H1 (cell line): ENCODE data around the gene STX16. TPM values are rescaled to one million over a fixed set of nuclear protein-coding genes. Genes with fewer than 3 reads are reported as not detected.

Source experiments
- SP2 ChIP-seq: IDR thresholded peaks from 2 replicates; pipeline ENCODE4 v1.6.1; 2012; ENCODE audit warnings: mild to moderate bottlenecking, low read length, inconsistent platforms
- TAF1 ChIP-seq: IDR thresholded peaks from 2 replicates; pipeline ENCODE4 v1.6.1; 2011; ENCODE audit warnings: mild to moderate bottlenecking, low read depth, low read length
- polyA plus RNA-seq, 7 experiments: library from polyadenylated mRNA; depleted of rRNA in 3 of 7; stranded (reverse) in 5 of 7; unstranded in 2 of 7; fragments of >200 nt in 5 of 7; fragments of 200-250 nt in 2 of 7; gene quantifications; 1 replicate in 5 of 7; 2 replicates in 1 of 7; 4 replicates in 1 of 7; pipeline versions ENCODE4 v1.2.1 to v1.2.3, GENCODE V29; 2011 to 2013; ENCODE audit warnings: missing spikeins in 2 of 7, mixed read lengths in 2 of 7
- total RNA-seq: library from RNA; stranded (reverse); fragmentation: NEBNext Ultra II Directional; extraction: Animal tissue kit (Norgen Biotek cat#: 25700); gene quantifications from 2 replicates; pipeline ENCODE4 v1.2.1, GENCODE V29; 2021
- TF ChIP-seq, protein P1 (sequence below): fragments of 300-600 bp; sonication (generic); IDR thresholded peaks from 2 replicates; pipeline ENCODE4 v1.7.1; 2012; ENCODE audit warnings: low read length, moderate library complexity, mild to moderate bottlenecking, inconsistent platforms; ENCODE audit not compliant: insufficient replicate concordance
- TF ChIP-seq, protein P2 (sequence below): IDR thresholded peaks from 2 replicates; pipeline ENCODE4 v1.6.1; 2011; ENCODE audit warnings: low read depth, mild to moderate bottlenecking, low read length; ENCODE audit not compliant: insufficient read depth

Gene STX16
- total and polyA plus RNA-seq, 2 of the 8 experiments (the other 6 are each of a cell fraction or from before 2014, with no cell fraction given): 45.2 to 61.6 TPM

DNA sequence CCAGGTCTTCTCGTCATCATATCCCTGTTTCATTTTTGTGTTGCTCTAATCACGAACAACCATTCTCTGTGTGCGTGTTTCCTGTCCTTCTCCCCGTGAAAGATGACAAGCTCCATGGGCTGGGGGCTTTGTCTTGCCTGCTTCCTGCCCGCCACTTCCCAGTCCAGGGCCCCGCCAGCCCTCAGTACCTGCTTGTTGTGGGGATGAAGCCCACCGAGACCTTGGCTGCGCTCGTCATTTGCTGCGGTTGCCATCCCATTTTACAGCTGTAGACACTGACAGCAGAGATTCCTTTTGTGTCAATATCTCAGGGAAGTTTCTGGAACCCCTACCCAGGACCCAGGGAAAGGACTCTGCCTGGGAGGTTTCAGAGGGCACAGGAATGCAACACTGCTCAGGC is 40.3 kb upstream of the STX16 start (continued):
- TF ChIP-seq, protein P1, sequence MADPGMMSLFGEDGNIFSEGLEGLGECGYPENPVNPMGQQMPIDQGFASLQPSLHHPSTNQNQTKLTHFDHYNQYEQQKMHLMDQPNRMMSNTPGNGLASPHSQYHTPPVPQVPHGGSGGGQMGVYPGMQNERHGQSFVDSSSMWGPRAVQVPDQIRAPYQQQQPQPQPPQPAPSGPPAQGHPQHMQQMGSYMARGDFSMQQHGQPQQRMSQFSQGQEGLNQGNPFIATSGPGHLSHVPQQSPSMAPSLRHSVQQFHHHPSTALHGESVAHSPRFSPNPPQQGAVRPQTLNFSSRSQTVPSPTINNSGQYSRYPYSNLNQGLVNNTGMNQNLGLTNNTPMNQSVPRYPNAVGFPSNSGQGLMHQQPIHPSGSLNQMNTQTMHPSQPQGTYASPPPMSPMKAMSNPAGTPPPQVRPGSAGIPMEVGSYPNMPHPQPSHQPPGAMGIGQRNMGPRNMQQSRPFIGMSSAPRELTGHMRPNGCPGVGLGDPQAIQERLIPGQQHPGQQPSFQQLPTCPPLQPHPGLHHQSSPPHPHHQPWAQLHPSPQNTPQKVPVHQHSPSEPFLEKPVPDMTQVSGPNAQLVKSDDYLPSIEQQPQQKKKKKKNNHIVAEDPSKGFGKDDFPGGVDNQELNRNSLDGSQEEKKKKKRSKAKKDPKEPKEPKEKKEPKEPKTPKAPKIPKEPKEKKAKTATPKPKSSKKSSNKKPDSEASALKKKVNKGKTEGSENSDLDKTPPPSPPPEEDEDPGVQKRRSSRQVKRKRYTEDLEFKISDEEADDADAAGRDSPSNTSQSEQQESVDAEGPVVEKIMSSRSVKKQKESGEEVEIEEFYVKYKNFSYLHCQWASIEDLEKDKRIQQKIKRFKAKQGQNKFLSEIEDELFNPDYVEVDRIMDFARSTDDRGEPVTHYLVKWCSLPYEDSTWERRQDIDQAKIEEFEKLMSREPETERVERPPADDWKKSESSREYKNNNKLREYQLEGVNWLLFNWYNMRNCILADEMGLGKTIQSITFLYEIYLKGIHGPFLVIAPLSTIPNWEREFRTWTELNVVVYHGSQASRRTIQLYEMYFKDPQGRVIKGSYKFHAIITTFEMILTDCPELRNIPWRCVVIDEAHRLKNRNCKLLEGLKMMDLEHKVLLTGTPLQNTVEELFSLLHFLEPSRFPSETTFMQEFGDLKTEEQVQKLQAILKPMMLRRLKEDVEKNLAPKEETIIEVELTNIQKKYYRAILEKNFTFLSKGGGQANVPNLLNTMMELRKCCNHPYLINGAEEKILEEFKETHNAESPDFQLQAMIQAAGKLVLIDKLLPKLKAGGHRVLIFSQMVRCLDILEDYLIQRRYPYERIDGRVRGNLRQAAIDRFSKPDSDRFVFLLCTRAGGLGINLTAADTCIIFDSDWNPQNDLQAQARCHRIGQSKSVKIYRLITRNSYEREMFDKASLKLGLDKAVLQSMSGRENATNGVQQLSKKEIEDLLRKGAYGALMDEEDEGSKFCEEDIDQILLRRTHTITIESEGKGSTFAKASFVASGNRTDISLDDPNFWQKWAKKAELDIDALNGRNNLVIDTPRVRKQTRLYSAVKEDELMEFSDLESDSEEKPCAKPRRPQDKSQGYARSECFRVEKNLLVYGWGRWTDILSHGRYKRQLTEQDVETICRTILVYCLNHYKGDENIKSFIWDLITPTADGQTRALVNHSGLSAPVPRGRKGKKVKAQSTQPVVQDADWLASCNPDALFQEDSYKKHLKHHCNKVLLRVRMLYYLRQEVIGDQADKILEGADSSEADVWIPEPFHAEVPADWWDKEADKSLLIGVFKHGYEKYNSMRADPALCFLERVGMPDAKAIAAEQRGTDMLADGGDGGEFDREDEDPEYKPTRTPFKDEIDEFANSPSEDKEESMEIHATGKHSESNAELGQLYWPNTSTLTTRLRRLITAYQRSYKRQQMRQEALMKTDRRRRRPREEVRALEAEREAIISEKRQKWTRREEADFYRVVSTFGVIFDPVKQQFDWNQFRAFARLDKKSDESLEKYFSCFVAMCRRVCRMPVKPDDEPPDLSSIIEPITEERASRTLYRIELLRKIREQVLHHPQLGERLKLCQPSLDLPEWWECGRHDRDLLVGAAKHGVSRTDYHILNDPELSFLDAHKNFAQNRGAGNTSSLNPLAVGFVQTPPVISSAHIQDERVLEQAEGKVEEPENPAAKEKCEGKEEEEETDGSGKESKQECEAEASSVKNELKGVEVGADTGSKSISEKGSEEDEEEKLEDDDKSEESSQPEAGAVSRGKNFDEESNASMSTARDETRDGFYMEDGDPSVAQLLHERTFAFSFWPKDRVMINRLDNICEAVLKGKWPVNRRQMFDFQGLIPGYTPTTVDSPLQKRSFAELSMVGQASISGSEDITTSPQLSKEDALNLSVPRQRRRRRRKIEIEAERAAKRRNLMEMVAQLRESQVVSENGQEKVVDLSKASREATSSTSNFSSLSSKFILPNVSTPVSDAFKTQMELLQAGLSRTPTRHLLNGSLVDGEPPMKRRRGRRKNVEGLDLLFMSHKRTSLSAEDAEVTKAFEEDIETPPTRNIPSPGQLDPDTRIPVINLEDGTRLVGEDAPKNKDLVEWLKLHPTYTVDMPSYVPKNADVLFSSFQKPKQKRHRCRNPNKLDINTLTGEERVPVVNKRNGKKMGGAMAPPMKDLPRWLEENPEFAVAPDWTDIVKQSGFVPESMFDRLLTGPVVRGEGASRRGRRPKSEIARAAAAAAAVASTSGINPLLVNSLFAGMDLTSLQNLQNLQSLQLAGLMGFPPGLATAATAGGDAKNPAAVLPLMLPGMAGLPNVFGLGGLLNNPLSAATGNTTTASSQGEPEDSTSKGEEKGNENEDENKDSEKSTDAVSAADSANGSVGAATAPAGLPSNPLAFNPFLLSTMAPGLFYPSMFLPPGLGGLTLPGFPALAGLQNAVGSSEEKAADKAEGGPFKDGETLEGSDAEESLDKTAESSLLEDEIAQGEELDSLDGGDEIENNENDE: no peak
- no peak for TF ChIP-seq TAF1
- TF ChIP-seq SP2: no peak
- TF ChIP-seq, protein P2, sequence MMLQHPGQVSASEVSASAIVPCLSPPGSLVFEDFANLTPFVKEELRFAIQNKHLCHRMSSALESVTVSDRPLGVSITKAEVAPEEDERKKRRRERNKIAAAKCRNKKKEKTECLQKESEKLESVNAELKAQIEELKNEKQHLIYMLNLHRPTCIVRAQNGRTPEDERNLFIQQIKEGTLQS: no peak
